GM21423 (cell line): ENCODE results near the gene PTPRD.

Source experiments
- ATAC-seq: cut with Tn5 transposase; IDR thresholded peaks from one replicate; pipeline ENCODE4 v1.9.1; 2021; ENCODE audit warnings: mild to moderate bottlenecking, moderate library complexity; ENCODE audit not compliant: unreplicated experiment

PTPRD gene

GRCh38 chr9:8492679-8493078 is 2120.1 kb downstream of the PTPRD start:
- no peak for ATAC-seq

GRCh38 chr9:8492024-8492423 is 2120.8 kb downstream of the PTPRD start:
- no peak for ATAC-seq

GRCh38 chr9:8491563-8491962 is 2121.2 kb downstream of the PTPRD start:
- no peak for ATAC-seq

GRCh38 chr9:8489835-8490234 is 2123.0 kb downstream of the PTPRD start:
- ATAC-seq, result no peak

- no peak for ATAC-seq
These were observed 2126.7 kb downstream of the PTPRD start for GRCh38 chr9:8486095-8486494.

GRCh38 chr9:8484597-8485191 is 2128.1 kb downstream of the PTPRD start:
- peak; percentile 52 for ATAC-seq

GRCh38 chr9:8477450-8477849 is 2135.4 kb downstream of the PTPRD start:
- no peak for ATAC-seq

GRCh38 chr9:8474937-8475336 is 2137.9 kb downstream of the PTPRD start:
- no peak for ATAC-seq

GRCh38 chr9:8473244-8474020 is 2139.4 kb downstream of the PTPRD start:
- ATAC-seq, result no peak

GRCh38 chr9:8468045-8468637 is 2144.7 kb downstream of the PTPRD start:
- ATAC-seq, result no peak

GRCh38 chr9:8457816-8458215 is 2155.0 kb downstream of the PTPRD start:
- ATAC-seq, result no peak

- no peak for ATAC-seq
These were observed 2155.7 kb downstream of the PTPRD start for GRCh38 chr9:8457055-8457454.

- no peak for ATAC-seq
These were observed 2156.5 kb downstream of the PTPRD start for GRCh38 chr9:8456344-8456743.

- no peak for ATAC-seq
These were observed 2161.8 kb downstream of the PTPRD start for GRCh38 chr9:8450810-8451545.

- ATAC-seq, result no peak
These were observed 2164.6 kb downstream of the PTPRD start for GRCh38 chr9:8448226-8448625.

- no peak for ATAC-seq
These were observed 2165.2 kb downstream of the PTPRD start for GRCh38 chr9:8447601-8448000.

- no peak for ATAC-seq
These were observed 2174.9 kb downstream of the PTPRD start for GRCh38 chr9:8437876-8438275.

GRCh38 chr9:8437259-8437658 is 2175.5 kb downstream of the PTPRD start:
- ATAC-seq, result no peak

- ATAC-seq, result no peak
These were observed 2176.0 kb downstream of the PTPRD start for GRCh38 chr9:8436786-8437185.

GRCh38 chr9:8434621-8435020 is 2178.2 kb downstream of the PTPRD start:
- no peak for ATAC-seq

GRCh38 chr9:8432224-8432623 is 2180.6 kb downstream of the PTPRD start:
- no peak for ATAC-seq

GRCh38 chr9:8431505-8431904 is 2181.3 kb downstream of the PTPRD start:
- no peak for ATAC-seq
